ENCODE results near the gene DVL1. TPM values are rescaled to one million over a fixed set of nuclear protein-coding genes. Genes with fewer than 3 reads are reported as not detected.
A peak's percentile ranks its signal among the peaks of the same experiment; 100 is the strongest.

Gene DVL1
- total and polyA plus RNA-seq, 9 of the 15 experiments (the other 6 are each of a cell fraction or from before 2014, with no cell fraction given): 0.62 to 135 (median 24.3) TPM

DNA sequence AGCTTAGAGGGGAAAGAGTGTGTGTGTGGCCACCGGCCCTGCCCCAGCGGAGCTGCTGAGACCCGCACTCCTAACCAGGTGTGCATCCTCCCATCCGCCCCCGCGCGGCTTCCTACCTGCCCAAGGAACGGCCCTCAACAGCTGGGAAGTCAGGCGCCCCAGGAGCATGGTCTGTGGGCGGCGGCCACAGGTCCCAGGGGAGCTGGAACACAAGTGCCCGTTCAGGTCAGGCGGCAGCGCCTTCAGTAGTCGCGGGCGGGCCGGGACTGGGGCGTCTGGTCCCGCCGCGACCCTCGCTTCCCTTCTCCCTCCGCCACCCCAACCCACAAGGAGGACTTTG is 25.3 kb upstream of the DVL1 start (continued):
- TF ChIP-seq, protein P1, sequence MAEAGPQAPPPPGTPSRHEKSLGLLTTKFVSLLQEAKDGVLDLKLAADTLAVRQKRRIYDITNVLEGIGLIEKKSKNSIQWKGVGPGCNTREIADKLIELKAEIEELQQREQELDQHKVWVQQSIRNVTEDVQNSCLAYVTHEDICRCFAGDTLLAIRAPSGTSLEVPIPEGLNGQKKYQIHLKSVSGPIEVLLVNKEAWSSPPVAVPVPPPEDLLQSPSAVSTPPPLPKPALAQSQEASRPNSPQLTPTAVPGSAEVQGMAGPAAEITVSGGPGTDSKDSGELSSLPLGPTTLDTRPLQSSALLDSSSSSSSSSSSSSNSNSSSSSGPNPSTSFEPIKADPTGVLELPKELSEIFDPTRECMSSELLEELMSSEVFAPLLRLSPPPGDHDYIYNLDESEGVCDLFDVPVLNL (CRISPR knock-in tag; IDR thresholded peaks at IDR 0.05; ENCODE audit: low read depth): 0 out of 2 replicates have a peak, but pooled peaks have one; percentile 15
- TF ChIP-seq ZNF655 (CRISPR knock-in tag; IDR thresholded peaks at IDR 0.05): no peak
- no peak for TF ChIP-seq MYC (IDR thresholded peaks at IDR 0.05; ENCODE audit: low read depth, low read length)
- peak; percentile 25; the same call in 1 of the 2 replicates for TF ChIP-seq MYC (CRISPR knock-in tag; IDR thresholded peaks at IDR 0.05; ENCODE audit: borderline replicate concordance, low read depth)
- no peak for TF ChIP-seq ZNF165 (CRISPR knock-in tag; IDR thresholded peaks at IDR 0.05; ENCODE audit: borderline replicate concordance)
- no peak for TF ChIP-seq ASH1L (IDR thresholded peaks at IDR 0.05; ENCODE audit: borderline replicate concordance, low read depth, partially characterized antibody)
- TF ChIP-seq KDM5B (IDR thresholded peaks at IDR 0.05; ENCODE audit: insufficient replicate concordance, low read depth, low read length): peak; percentile 10
- TF ChIP-seq ZBTB12 (CRISPR knock-in tag; IDR thresholded peaks at IDR 0.05): no peak
- TF ChIP-seq SIN3A (IDR thresholded peaks at IDR 0.05; ENCODE audit: borderline replicate concordance in 2 of 2, control insufficient read depth in 1 of 2, low read depth in 2 of 2, low read length in 2 of 2): peak in 1 of 2 experiments; percentile 79; a peak in 1 of 4 replicates
- peak; percentile 8; the same call in 1 of the 2 replicates for TF ChIP-seq ZNF282 (CRISPR knock-in tag; IDR thresholded peaks at IDR 0.05)
- peak; percentile 53 for TF ChIP-seq EGR1 (conservative IDR thresholded peaks at IDR 0.05)
- 0 out of 2 replicates have a peak, but pooled peaks have one; percentile 35 for TF ChIP-seq ZNF511 (CRISPR knock-in tag; IDR thresholded peaks at IDR 0.05)
